Body of pancreas (tissue), 4 donors: ENCODE measurements around the gene TMEM170B. TPM values are rescaled to one million over a fixed set of nuclear protein-coding genes. Genes with fewer than 3 reads are reported as not detected.

ENCODE experiments used
- ATAC-seq: fragments of 150-250 bp; one replicate; pipeline ENCODE4 v1.9.1; 2016
- DNase-seq, 4 donors: peaks; one replicate each; pipeline ENCODE4 v3.0.0-alpha.2; 2019
- H3K27ac ChIP-seq, 4 donors: fragments of 200-600 bp; sonication (generic); 1 replicate in 3 of 4; 2 replicates in 1 of 4; pipeline versions ENCODE4 v1.5.1 to v1.6.1; 2016 to 2019; ENCODE audit warnings: mild to moderate bottlenecking in 1 of 4, mixed read lengths in 1 of 4, moderate library complexity in 1 of 4
- H3K27me3 ChIP-seq, 2 donors: fragments of 200-600 bp; sonication (generic); one replicate each; pipeline ENCODE4 v1.6.0; 2016; ENCODE audit warnings: mild to moderate bottlenecking in 1 of 2
- H3K36me3 ChIP-seq, 2 donors: fragments of 200-600 bp; sonication (generic); replicated peaks in 1 of 2; 2 replicates each; pipeline ENCODE4 v1.5.1; 2016; ENCODE audit warnings: low read depth in 2 of 2; ENCODE audit not compliant: insufficient read depth in 1 of 2
- H3K4me1 ChIP-seq: fragments of 200-600 bp; sonication (generic); one replicate; pipeline ENCODE4 v1.6.0; 2016
- H3K4me3 ChIP-seq, 2 donors: fragments of 200-600 bp; sonication (generic); 1 replicate in 1 of 2; 2 replicates in 1 of 2; pipeline ENCODE4 v1.5.1; 2016 to 2019
- H3K9me3 ChIP-seq, 3 donors: fragments of 200-600 bp; sonication (generic); 1 replicate in 2 of 3; 2 replicates in 1 of 3; pipeline ENCODE4 v1.5.1; 2016
- CTCF ChIP-seq, 7 experiments: fragments of 450-650 bp in 4 of 7; fragments of 200-600 bp in 3 of 7; sonication (generic) in 3 of 7; IDR thresholded peaks; one replicate each; pipeline ENCODE4 v1.5.1; 2016 to 2019; ENCODE audit warnings: antibody characterized with exemption in 7 of 7
- POLR2A ChIP-seq, 3 donors: fragments of 450-650 bp; IDR thresholded peaks; one replicate each; pipeline ENCODE4 v1.6.1; 2016; ENCODE audit warnings: antibody characterized with exemption in 3 of 3, mild to moderate bottlenecking in 2 of 3
- WGBS, 2 donors: methylation state at CpG; one replicate each; pipeline ENCODE4 v1.1.5; 2017; 5-methylcytosine and 5-hydroxymethylcytosine counted together
- intact Hi-C: fragments of 100-400 bp; cut with DNase I; formaldehyde crosslinking; loops from one replicate; pipeline ENCODE4 v1.15.1; 2023
- total RNA-seq, 2 donors: library from RNA; depleted of rRNA; stranded (reverse); fragments of >200 nt; gene quantifications; one replicate each; pipeline ENCODE4 v1.1.0, GENCODE V29; 2016

The TMEM170B gene
- total RNA-seq, 2 donors from 2014 or later = 3.0 to 3.6 TPM

- Histone ChIP-seq H3K27me3 (no peaks in the 10 kb centered on the region), H3K36me3 (no peaks in the 10 kb centered on the region), H3K27ac (no peak overlapping the region), H3K4me3 (no peak overlapping the region), H3K4me1 (no peaks in the 10 kb centered on the region), H3K9me3 (no peaks in the 10 kb centered on the region)
- intact Hi-C loops = loop anchor here (10.0 kb wide), 2 partner anchors 252 to 322 kb away; no protein-coding TSS in a partner anchor
- no peak for TF ChIP-seq POLR2A (IDR thresholded peaks at IDR 0.05)
- TF ChIP-seq CTCF (IDR thresholded peaks at IDR 0.05) = no peak
- 84 to 85% methylated on average over 9 of the region's 9 CpGs for WGBS, 2 donors
- ATAC-seq = no peak
- DNase-seq = no peak
These were observed 40.4 kb upstream of the TMEM170B start for GRCh38 chr6:11497107-11497506.

GRCh38 chr6:11497881-11498280, 39.7 kb upstream of the TMEM170B start:
- Histone ChIP-seq H3K27me3 (no peaks in the 10 kb centered on the region), H3K4me3 (no peak overlapping the region), H3K36me3 (no peaks in the 10 kb centered on the region), H3K4me1 (no peaks in the 10 kb centered on the region), H3K27ac (no peak overlapping the region), H3K9me3 (no peaks in the 10 kb centered on the region)
- intact Hi-C loops = loop anchor here (10.0 kb wide), 2 partner anchors 253 to 323 kb away; no protein-coding TSS in a partner anchor
- TF ChIP-seq POLR2A (IDR thresholded peaks at IDR 0.05) = no peak
- TF ChIP-seq CTCF (IDR thresholded peaks at IDR 0.05) = no peak
- ATAC-seq (no peak), DNase-seq (no peak)
- 57 to 94% methylated on average over 1 of the region's 1 CpG for WGBS, 2 donors

GRCh38 chr6:11500008-11500407, 37.5 kb upstream of the TMEM170B start:
- intact Hi-C loops = no loop called here
- 92 to 97% methylated on average over 2 of the region's 2 CpGs for WGBS, 2 donors
- no peak overlapping the region for H3K27ac ChIP-seq

GRCh38 chr6:11509471-11509870, 28.1 kb upstream of the TMEM170B start:
- no peaks in the 10 kb centered on the region for H3K36me3 ChIP-seq
- intact Hi-C loops = no loop called here
- H3K9me3 ChIP-seq = no peaks in the 10 kb centered on the region
- DNase-seq (no peak), ATAC-seq (no peak)
- no peak overlapping the region for H3K27ac ChIP-seq
- H3K4me3 ChIP-seq = no peak overlapping the region
- 94 to 95% methylated on average over 3 of the region's 3 CpGs for WGBS, 2 donors
- TF ChIP-seq CTCF (IDR thresholded peaks at IDR 0.05) = no peak
- no peak for TF ChIP-seq POLR2A (IDR thresholded peaks at IDR 0.05)
- peaks cover 3% of the 10 kb centered on the region for H3K4me1 ChIP-seq
- no peaks in the 10 kb centered on the region for H3K27me3 ChIP-seq

More at GRCh38 chr6:11500008-11500407, 37.5 kb upstream of the TMEM170B start:
- Histone ChIP-seq H3K36me3 (no peaks in the 10 kb centered on the region), H3K4me3 (no peak overlapping the region), H3K9me3 (no peaks in the 10 kb centered on the region), H3K27me3 (no peaks in the 10 kb centered on the region), H3K4me1 (no peaks in the 10 kb centered on the region)
- TF ChIP-seq CTCF (IDR thresholded peaks at IDR 0.05) (no peak), POLR2A (IDR thresholded peaks at IDR 0.05) (no peak)
- no peak for ATAC-seq
- DNase-seq = no peak

GRCh38 chr6:11514672-11515071, 22.9 kb upstream of the TMEM170B start:
- H3K4me1 ChIP-seq = peaks cover 14% of the 10 kb centered on the region
- H3K9me3 ChIP-seq = no peaks in the 10 kb centered on the region
- H3K4me3 ChIP-seq = no peak overlapping the region
- 61 to 86% methylated on average over 3 of the region's 3 CpGs for WGBS, 2 donors
- ATAC-seq = no peak
- DNase-seq = no peak
- H3K36me3 ChIP-seq = no peaks in the 10 kb centered on the region
- H3K27me3 ChIP-seq = no peaks in the 10 kb centered on the region
- no peak overlapping the region for H3K27ac ChIP-seq
- TF ChIP-seq CTCF (IDR thresholded peaks at IDR 0.05) = no peak
- no peak for TF ChIP-seq POLR2A (IDR thresholded peaks at IDR 0.05)
- intact Hi-C loops = no loop called here
